Panc1 (cell line): ENCODE data around the gene MRTFA.

ENCODE experiments used
- POLR2AphosphoS5 ChIP-seq: IDR thresholded peaks from 2 replicates; pipeline ENCODE4 v1.6.1; 2012; ENCODE audit warnings: mild to moderate bottlenecking, low read depth, low read length, moderate library complexity
- TCF7L2 ChIP-seq: IDR thresholded peaks from 2 replicates; pipeline ENCODE4 v1.6.1; 2011; ENCODE audit warnings: mild to moderate bottlenecking, low read depth, low read length, inconsistent platforms
- TF ChIP-seq, protein P1 (sequence below): fragments of 450-650 bp; IDR thresholded peaks from 2 replicates; pipeline ENCODE4 v1.5.1; 2017; ENCODE audit warnings: mild to moderate bottlenecking
- TF ChIP-seq, protein P2 (sequence below), 2 experiments: IDR thresholded peaks; 2 replicates each; pipeline ENCODE4 v1.6.1; 2011 to 2012; ENCODE audit warnings: low read depth in 2 of 2, control low read depth in 1 of 2, low read length in 1 of 2, mild to moderate bottlenecking in 1 of 2, moderate library complexity in 1 of 2; ENCODE audit not compliant: insufficient read depth in 1 of 2

GRCh38 chr22:40441761-40442390 is 194.6 kb downstream of the MRTFA start:
- TF ChIP-seq, protein P1, sequence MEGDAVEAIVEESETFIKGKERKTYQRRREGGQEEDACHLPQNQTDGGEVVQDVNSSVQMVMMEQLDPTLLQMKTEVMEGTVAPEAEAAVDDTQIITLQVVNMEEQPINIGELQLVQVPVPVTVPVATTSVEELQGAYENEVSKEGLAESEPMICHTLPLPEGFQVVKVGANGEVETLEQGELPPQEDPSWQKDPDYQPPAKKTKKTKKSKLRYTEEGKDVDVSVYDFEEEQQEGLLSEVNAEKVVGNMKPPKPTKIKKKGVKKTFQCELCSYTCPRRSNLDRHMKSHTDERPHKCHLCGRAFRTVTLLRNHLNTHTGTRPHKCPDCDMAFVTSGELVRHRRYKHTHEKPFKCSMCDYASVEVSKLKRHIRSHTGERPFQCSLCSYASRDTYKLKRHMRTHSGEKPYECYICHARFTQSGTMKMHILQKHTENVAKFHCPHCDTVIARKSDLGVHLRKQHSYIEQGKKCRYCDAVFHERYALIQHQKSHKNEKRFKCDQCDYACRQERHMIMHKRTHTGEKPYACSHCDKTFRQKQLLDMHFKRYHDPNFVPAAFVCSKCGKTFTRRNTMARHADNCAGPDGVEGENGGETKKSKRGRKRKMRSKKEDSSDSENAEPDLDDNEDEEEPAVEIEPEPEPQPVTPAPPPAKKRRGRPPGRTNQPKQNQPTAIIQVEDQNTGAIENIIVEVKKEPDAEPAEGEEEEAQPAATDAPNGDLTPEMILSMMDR, result no peak
- TF ChIP-seq POLR2AphosphoS5 (no peak), TCF7L2 (no peak)
- TF ChIP-seq, protein P2, sequence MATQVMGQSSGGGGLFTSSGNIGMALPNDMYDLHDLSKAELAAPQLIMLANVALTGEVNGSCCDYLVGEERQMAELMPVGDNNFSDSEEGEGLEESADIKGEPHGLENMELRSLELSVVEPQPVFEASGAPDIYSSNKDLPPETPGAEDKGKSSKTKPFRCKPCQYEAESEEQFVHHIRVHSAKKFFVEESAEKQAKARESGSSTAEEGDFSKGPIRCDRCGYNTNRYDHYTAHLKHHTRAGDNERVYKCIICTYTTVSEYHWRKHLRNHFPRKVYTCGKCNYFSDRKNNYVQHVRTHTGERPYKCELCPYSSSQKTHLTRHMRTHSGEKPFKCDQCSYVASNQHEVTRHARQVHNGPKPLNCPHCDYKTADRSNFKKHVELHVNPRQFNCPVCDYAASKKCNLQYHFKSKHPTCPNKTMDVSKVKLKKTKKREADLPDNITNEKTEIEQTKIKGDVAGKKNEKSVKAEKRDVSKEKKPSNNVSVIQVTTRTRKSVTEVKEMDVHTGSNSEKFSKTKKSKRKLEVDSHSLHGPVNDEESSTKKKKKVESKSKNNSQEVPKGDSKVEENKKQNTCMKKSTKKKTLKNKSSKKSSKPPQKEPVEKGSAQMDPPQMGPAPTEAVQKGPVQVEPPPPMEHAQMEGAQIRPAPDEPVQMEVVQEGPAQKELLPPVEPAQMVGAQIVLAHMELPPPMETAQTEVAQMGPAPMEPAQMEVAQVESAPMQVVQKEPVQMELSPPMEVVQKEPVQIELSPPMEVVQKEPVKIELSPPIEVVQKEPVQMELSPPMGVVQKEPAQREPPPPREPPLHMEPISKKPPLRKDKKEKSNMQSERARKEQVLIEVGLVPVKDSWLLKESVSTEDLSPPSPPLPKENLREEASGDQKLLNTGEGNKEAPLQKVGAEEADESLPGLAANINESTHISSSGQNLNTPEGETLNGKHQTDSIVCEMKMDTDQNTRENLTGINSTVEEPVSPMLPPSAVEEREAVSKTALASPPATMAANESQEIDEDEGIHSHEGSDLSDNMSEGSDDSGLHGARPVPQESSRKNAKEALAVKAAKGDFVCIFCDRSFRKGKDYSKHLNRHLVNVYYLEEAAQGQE (IDR thresholded peaks at IDR 0.05; ENCODE audit: insufficient read depth in 1 of 2, low read depth in 2 of 2, low read length in 1 of 2), result no peak
